GM18508 (cell line): Measurements from ENCODE around the gene BHLHA9.
"Not testable (repeated sequence)": the region's sequence is repeated elsewhere in the genome, so short reads cannot be mapped to it uniquely, and the experiment has no call there.

Source experiments
- ATAC-seq: cut with Tn5 transposase; IDR thresholded peaks from one replicate; pipeline ENCODE4 v1.9.1; 2021; ENCODE audit warnings: moderate number of reproducible peaks; ENCODE audit not compliant: insufficient read depth, unreplicated experiment

The BHLHA9 gene

DNA sequence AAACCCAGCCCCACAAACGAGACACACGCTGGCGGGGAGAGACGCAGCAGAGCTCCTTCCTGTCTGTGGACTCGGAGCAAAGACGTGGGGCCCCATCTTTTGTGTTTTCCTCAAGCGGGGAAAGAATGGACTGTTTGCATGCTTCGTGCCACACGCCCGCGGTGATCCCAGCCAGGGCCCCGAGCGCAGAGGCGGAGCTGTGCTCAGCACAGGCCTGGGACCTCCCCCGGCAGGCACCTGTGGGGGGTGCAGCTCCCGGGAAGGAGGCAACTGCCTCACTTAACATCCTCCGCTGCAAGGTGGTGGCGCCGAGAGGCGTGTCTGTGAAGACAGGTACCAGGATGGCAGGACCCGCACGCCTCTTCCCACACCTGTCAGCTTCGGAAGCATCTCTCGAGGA, 28.4 kb downstream of the BHLHA9 start:
- ATAC-seq: no peak

DNA sequence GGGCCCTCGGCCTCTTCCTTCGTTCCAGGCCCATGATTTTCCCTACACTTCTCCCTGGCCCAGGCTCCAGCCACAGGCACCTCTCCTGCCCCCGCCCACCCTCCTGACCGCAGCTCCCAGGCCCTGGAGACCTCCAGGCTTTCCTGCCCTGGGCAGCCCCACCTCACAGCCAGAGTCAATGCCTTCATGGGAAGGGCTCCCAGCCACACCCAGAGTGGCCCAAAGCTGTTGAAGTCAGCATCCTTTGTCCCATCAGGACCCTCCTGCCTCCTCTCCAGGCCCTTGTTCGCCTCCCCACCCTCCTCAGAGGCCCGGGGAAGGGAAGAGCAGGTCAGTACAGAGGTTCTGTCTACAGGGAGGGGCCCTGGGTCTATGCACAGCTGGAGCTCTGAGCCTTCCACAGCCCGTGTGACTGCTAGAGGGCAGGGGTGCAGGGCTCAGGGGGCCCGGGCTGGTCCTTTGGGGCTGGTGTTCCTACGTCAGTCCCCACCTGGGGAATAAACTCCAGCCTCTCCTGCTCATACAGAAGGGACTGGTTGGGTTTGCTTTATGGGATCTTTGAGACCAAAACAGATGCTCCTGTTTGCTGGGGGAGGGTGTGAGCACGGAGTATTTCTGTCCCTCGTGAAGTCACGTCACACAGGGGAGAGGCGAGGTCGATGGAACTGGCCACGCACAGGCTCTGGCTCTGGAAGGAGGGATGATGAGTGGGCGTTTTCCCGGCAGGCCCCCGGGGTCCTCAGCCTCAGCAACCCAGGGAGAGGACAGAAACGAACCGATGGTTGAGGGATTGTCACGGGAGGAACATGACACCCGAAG, 29.5 kb downstream of the BHLHA9 start:
- ATAC-seq: no peak

DNA sequence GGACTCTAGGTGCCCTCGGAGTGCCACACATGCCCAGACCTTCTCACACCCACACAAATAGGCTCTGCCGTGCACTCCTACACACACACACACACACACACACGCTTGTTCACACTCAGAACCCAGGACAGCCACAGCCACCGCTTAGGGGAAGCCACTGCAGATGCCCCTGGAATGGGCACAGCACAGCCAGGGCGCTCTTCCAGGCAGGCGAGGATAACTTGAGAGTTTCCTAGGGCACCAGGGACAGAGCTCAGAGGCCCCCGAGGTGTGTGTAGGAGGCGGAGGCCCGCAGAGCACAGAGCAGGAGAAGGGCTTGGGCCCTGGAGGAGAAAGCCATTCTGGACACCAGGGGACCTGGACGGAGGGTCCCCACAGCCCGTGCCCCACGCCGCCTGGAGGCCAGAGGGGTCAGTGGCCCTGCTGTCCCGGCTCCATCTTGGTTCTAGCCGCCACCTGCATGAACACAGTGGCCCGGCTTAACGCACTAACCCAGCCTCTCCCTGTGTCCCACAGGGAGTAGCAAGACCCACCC, 30.2 kb downstream of the BHLHA9 start:
- ATAC-seq: no peak

DNA sequence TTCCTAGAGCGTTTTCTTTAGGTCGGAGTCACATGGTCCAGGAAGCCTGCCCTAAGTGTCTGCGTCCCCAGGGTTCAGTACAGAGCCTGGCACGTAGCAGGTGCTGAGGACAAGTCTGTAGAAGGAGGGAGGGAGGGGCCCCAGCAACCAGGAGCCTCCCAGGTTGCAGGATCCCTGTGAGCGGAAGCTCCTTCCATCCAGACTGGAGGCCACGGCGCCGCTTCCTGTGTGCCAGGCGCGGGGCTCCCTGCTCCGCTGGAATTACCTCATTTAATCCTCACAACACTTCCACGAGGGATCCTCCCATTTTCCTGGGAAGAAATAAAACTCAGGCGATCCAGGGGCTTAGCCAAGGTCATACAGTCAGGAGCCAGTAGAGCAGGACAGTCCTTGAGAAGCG, 31.3 kb downstream of the BHLHA9 start:
- no peak for ATAC-seq

GRCh38 chr17:1302761-1303160, 32.5 kb downstream of the BHLHA9 start:
- ATAC-seq: no peak

GRCh38 chr17:1304522-1304921, 34.3 kb downstream of the BHLHA9 start:
- no peak for ATAC-seq

DNA sequence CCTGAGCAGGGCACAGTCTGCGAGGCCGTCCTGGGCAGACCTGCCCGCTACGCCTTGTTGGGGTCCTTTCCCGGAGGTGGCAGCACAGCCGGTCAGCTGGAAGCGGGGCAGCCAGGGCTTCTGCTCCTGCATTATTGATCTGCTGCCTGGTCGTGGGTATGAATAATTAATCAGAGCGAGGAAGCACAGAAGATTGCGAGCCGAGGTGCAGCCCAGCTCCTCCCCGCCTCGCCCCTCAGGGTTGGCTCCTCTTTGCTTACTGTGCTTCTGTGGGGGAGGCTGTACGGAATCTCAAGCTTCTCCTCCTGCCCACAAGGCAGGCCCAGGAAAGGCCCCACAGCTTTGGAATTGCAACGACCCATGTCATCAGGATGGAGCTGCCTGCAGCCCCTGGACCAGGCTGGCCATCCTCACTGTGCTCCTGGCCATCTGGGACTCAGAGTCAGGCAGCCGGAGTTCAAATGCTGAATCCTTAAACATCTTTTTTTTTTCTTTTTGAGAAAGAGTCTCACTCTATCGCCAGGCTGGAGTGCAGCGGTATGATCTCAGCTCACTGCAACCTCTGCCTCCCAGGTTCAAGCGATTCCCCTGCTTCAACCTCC, 34.8 kb downstream of the BHLHA9 start:
- no peak for ATAC-seq

DNA sequence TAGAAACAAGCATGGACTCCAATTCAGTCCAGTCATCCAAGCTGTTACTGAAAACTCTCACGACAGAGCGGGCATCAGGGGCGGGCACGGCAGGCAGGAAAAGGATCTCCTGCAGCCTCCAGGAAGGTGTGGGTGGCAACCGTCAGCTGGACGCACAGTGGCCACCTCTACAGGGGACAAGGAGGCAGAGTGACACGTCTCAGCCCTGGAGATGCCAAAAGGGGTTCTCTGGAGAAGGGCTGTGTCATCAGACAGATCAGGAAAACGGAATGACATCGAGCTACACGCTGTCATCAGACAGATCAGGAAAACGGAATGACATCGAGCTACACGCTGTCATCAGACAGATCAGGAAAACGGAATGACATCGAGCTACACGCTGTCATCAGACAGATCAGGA, 37.6 kb downstream of the BHLHA9 start:
- not testable (repeated sequence) for ATAC-seq

DNA sequence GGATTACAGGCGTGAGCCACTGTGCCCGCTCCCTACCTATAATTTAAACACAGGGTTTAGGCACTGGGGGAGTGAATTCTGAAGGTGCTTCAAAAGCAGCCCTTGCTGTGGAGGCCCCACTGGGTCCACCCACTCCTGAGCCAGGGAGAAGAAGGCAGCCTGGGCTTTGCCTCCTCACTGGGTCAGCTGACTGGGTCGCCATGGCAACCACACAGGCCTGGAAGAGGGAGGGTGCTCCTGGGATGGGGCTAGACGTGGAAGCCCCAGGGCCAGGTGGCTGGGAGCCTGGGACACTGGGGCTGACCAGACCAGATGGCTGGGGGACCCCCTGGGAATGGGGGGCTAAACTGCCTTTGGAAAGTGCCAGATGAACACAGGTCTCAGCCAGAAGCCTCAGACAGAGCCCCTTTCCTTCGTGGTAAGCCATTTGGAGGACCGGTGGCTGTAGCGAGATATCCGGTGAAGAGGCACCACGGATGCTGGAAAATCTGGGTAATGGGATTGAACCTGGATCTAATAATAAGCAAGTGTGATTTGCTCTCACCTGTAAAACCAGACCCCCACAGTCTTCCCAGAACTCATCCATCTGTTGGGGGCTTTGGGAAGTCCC, 42.1 kb downstream of the BHLHA9 start:
- no peak for ATAC-seq

DNA sequence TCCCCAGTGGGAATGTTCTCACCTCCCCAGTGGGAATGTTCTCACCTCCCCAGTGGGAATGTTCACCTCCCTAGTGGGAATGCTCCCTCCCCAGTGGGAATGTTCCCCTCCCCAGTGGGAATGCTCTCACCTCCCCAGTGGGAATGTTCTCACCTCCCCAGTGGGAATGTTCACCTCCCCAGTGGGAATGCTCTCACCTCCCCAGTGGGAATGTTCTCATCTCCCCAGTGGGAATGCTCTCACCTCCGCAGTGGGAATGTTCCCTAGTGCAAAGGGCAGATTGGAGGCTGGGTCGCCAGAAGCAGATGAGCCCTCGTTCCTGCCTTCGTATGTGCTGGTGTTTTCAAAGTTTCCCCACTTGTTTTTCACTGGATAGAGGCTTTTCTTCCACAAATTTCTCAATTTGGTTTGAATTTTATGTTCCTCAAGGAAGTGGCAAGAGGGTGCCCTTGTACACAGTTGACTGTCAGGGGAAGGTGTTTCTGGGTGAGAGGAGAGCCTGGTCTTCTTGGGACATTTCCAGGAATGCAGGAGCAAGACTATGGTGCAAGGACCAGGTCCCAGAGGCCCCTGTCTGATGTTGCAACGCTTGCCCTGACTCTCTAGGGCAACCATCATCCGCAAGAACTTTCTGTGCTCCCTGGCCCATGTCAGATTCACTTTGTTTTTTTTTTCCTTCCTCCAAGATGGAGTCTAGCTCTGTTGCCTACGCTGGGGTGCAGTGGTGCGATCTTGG, 43.2 kb downstream of the BHLHA9 start:
- ATAC-seq: no peak

DNA sequence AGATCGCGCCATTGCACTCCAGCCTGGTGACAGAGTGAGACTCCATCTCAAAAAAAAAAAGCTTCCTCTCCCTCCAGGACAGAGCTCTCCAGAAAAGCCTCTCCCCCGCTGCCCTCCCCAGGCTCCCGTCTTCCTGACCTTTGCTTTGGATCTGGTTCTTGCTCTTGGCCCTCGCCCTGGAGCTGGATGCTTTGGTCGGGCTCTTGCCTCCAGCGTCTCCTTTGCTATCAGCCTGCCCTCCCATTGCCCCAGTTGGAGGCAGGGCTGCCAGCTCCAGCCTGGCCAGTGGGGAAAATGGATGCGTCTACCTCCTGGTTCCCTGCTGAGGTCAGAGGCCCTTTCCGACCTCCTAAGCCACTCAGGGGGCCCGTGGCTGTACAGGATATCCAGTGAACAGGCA, 45.2 kb downstream of the BHLHA9 start:
- no peak for ATAC-seq

DNA sequence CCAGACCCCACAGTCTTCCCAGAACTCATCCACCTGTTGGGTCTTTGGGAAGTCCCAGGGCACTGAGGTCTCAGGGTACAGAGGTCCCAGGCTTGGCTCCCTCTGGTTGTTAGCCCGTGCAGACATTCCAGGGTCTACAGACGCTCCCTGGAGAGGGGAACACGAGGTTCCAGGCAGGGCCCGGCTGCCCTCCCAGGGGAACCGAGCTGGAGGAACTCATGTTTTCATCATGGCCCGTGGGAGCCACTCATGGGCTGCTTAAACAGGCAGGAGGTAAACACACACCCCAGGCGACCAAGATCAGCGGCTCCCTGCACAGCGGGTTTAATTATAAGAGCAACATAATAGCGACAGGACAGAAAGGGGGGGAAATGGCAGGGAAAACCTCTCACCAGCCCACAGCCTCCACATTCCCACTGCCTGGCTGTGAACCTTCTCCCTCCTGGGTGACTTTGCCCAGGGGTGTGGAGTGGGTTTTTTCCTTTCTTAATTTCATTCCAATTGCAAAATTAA, 45.7 kb downstream of the BHLHA9 start:
- ATAC-seq: no peak
